HS-5 (cell line): ENCODE data around the gene RASGRF2.
"Not testable (repeated sequence)": the region's sequence is repeated elsewhere in the genome, so short reads cannot be mapped to it uniquely, and the experiment has no call there.

ENCODE experiments used
- DNase-seq: peaks from one replicate; pipeline ENCODE4 v3.0.0-alpha.2; 2012; ENCODE audit warnings: low read depth

RASGRF2 gene

GRCh38 chr5:81021486-81021885 is 61.3 kb downstream of the RASGRF2 start:
- no peak for DNase-seq

GRCh38 chr5:81021951-81022687 is 62.0 kb downstream of the RASGRF2 start:
- DNase-seq: no peak

DNA sequence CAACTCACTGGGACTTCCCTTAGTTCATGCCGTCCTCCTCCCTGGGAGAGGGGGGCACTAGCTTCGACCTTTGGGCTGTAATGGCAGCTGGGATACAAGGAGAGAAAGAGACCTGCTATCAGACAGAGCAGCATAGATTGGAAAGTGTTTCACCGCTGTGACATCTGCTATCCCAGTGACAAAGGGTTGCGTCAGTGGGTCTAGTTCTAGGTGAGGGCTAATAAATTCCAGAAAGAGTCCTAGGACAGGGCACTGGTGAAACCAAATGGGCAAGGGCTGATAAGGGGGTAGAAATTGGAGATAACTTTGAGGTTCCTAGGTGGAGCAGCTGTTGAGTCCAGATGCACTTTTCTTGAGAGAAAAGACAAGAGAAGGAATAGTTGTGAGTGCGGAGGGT is 62.5 kb downstream of the RASGRF2 start:
- no peak for DNase-seq

GRCh38 chr5:81023261-81023970 is 63.3 kb downstream of the RASGRF2 start:
- DNase-seq: no peak

DNA sequence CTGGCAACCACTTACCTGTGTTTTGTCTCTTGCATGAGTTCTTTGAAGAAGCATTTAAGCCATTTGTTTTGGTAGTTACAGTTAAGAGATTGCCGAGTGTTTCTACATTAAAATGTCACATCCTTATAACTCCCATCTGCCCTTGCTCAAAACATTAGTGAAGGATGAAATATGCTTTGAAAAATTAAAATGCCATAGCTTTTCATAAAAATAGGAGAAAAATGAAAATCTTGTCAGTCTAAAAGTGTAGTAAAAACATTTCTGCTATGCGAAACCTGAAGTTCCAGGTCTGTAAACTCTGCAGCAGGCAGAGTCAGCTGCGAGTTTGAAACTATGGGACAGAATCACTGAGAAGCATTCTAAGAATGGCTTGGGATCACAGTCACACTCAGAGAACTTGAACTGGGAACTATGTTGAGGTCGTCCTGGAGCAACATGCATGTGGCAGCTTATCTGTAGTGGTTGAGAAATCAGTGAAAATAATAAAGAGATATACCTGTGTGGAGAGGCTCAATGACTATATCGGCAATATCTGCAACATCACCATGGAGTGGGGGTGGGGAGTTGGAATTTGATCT is 67.4 kb downstream of the RASGRF2 start:
- no peak for DNase-seq

- DNase-seq: not testable (repeated sequence)
Measured at GRCh38 chr5:81028888-81029287, 68.7 kb downstream of the RASGRF2 start.

DNA sequence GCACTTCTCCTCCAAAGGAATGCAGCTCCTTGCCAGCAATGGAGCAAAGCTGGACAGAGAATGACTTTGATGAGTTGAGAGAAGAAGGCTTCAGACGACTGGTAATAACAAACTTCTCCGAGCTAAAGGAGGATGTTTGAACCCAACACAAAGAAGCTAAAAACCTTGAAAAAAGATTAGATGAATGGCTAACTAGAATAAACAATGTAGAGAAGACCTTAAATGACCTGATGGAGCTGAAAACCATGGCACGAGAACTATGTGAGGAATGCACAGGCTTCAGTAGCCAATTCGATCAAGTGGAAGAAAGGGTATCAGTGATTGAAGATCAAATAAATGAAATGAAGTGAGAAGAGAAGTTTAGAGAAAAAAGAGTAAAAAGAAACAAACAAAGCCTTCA is 69.6 kb downstream of the RASGRF2 start:
- DNase-seq: not testable (repeated sequence)

- not testable (repeated sequence) for DNase-seq
Measured at GRCh38 chr5:81030236-81031034, 70.3 kb downstream of the RASGRF2 start.

- no peak for DNase-seq
Measured at GRCh38 chr5:81035522-81035921, 75.4 kb downstream of the RASGRF2 start.

DNA sequence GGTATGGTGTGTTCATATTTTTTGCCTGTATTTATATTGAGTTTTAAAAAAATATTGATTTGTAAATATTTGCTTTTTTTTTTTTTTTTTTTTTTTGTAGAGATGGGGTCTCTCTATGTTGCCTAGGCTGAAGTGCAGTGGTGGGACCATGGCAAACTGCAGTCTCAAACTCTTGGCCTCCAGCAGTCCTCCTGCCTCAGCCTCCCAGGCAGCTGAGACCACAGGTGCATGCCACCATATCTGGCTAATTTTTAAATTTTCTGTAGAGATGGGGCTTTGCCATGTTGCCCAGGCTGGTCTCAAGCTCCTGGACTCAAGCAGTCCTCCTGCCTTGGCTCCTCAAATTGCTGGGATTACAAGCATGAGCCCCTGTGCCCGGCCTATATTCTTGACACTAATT is 78.3 kb downstream of the RASGRF2 start:
- DNase-seq: no peak

DNA sequence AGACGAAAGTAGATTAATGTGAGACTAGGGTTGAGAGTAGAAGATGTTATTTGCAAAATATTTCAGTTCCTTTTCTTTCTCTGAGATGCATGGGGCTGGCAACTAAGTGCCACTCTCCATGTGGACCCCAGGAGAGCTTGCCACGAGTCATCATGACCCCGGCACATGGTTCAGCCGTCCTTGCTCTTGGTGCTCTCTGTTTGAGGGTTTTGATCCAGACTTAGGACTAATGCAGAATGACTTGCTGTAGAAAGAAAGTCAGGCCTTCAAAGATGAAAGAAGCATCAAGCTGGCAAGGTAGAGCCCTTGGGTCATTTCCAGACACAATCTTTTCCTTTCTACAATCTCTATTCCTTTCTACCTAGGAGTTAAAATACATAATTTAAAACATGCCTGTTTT is 84.7 kb downstream of the RASGRF2 start:
- DNase-seq: no peak

DNA sequence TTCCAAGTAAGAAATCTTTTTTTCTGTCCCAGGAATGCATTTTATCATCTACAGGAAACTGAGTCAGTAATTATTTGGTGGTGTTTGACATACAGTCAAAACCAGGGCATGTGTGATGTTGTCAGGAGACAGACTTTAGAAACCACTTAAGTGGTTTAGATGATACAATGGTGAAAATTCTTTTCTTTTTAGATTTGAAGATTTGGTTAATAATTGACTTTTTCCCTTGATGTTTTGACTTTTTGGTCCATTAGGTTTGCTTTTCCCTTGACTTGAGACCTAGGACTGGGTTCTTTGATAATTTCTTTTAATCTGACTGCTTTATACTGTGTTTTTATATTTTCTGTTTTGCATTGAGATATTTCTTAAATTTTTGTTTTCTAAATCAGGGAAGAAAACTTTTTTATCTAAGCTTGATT is 85.2 kb downstream of the RASGRF2 start:
- DNase-seq: no peak

GRCh38 chr5:81046041-81046440 is 85.9 kb downstream of the RASGRF2 start:
- DNase-seq: no peak

DNA sequence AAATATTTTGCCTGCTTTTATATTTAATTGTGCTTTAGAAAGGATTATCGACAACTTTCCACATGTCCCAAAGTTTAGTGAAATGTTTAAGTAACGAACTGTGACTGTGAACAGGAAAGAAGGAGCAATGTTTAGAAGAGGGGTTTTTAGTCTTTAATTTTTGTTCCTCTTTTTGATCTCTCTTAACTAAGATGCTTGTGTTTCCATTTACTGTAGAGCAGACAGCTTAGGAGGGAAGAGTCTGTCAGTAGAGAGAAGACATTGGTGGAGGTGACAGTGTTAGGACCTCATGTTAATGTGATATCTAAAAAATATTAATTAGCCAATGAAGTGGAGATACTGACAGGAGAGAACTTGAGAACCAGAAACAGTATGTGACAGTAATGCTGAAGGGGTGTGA is 92.2 kb downstream of the RASGRF2 start:
- no peak for DNase-seq

DNA sequence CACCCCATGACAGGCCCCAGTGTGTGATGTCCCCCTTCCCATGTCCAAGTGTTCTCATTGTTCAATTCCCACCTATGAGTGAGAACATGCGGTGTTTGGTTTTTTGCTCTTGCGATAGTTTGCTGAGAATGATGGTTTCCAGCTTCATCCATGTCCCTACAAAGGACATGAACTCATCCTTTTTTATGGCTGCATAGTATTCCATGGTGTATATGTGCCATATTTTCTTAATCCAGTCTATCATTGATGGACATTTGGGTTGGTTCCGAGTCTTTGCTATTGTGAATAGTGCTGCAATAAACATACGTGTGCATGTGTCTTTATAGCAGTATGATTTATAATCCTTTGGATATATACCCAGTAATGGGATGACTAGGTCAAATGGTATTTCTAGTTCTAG is 93.1 kb downstream of the RASGRF2 start:
- DNase-seq: not testable (repeated sequence)

- no peak for DNase-seq
Measured at GRCh38 chr5:81058121-81058520, 98.0 kb downstream of the RASGRF2 start.

GRCh38 chr5:81065492-81065891 is 105.3 kb downstream of the RASGRF2 start:
- no peak for DNase-seq

DNA sequence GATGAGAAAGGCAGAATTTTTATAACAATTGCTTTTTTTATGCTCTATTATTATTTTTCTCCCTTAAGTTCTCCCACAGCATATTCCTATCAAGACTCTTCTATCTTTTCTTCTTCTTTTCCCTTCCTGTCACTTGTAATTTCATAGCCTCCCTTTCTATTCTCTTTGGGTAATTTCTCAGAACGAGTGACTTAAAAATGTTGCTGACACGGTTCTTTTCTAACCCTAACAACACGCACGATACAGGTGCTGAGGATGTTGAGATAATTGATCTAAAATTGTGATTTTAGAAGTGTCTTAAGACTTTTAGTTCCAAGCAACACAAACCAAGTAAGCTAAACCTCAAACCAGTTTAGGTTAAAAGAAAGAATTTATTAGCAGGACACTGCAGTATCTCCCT is 105.9 kb downstream of the RASGRF2 start:
- DNase-seq: no peak

DNA sequence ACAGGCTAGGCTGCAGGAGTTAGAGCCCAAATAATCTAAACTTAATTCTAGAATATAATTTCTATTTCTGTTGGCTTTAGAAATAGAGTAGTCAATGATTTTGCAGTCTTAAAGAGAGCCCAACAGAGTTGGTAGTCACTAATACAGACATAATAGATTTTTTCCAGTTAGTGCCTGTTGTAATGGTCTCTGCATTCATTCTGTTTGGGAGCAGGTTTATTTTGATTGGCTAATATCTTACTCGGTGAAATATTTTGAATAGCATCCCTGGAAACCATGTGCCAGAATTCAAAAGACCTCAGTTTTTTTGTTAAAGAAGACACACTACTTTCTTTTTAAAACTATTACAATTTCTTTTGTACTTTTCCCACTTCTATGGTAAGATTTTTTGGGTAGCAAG is 107.2 kb downstream of the RASGRF2 start:
- DNase-seq: no peak

DNA sequence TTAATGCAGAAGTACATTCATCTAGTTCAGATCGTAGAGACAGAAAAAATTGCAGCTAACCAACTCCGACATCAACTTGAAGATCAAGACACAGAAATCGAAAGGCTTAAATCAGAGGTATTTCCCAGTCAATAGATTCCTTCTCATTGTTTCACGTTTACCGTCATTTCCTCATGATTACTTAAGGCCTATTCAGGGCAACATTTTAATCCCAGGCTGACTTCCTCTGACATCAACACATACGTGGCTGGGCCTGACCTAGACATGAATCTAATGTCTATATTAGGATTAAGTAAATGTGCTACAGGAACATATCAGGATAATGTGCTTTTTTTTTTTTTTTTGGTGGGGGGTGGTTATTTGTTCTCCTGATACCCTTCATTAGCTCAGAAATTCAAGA is 107.9 kb downstream of the RASGRF2 start:
- no peak for DNase-seq

GRCh38 chr5:81068635-81069034 is 108.5 kb downstream of the RASGRF2 start:
- DNase-seq: no peak

DNA sequence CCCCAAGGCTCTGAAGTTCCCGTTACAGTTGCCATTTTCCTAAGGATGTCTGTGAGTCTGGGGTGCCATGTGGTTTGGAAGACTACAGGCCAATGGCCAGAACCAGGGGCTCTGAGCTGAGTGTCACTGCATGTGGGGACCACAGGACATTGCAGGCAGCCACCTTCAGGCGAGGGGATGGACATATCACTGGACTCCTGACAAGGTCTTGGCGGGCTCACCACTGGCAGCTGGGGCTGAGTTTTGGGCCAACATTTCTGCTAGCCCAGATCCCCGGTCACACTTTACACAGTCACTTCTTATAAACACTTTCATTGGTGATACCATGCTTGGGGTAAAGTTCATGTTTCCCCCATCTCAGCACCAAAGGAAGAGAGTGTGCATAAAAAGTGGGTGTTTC is 109.8 kb downstream of the RASGRF2 start:
- no peak for DNase-seq
